Measurements from ENCODE around the gene CAMTA1.
"Not testable (repeated sequence)": the region's sequence is repeated elsewhere in the genome, so short reads cannot be mapped to it uniquely, and the experiment has no call there.

Gene CAMTA1

GRCh38 chr1:7679159-7679872 lies 894.1 kb downstream of the CAMTA1 start:
- DNase-seq (ENCODE audit: low spot score), result no peak

DNA sequence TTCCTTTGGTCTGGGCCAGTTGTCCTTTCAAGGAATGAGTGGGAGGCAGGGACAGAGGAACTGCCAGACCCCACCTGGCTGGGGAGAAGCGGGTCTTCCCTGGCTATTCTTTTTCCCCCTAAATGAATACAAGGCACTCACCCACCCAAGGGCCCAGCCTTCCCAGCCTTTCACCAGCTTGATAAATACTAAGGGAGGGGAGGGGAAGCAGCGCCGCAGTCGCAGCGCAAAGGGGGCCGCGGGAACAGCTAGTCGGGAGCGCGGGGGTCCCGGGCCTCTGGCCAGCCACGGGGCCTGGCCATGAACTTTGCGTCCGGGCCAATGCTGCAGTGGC lies 894.6 kb downstream of the CAMTA1 start:
- DNase-seq (ENCODE audit: low spot score), result no peak

DNA sequence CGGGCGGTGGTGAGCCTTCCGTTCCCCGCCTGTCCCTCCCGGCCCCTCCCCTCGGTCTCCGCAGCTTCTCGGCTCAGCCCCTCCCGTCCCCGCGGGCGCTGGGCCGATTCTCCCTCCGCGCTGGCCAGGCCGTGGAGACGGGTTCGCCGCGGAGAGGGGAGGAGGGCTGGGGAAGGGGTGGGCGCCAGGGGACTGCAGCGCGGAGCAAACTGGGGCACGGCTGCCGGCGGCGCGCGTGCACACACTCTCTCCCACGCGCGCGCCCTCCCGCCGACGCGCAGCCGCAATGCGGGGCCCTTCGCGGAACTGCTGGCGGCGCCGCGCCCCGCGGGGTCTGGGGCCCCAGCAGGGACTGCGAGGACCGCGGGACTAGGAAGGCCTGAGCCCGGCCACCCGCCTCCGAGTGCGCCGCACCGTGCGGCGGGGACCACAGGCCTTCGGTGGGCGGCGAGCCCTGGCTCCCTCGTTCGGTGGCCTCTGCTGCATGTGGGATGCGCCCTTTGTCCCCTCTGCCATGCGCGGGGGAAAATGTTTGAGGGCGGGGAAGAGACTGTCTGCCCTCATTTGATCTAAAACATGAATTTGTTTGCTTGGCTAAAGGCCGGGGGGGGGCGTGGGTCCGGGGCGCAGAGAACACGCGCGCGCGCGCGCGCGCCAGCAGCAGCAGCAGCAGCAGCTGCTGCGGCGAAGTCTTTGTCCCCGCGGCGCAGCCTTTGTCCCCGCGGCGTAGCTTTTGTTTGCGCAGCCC lies 895.1 kb downstream of the CAMTA1 start:
- DNase-seq (ENCODE audit: low spot score), result peak; percentile 51

DNA sequence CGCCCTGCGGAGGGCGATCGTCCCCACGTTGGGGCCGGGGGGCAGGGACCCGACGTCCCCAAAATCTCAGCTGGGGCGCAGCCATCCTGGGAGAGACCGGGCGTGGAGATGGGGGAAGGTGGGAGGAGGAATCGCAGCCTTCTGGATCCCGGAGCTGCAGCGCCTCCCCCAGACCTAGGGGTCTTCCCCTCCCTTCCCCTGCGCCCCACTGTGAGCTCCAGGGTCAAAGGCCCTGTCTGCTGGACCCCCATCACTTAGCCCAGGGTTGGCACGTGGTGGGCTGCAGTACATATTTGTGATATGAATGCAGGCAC lies 895.7 kb downstream of the CAMTA1 start:
- no peak for DNase-seq (ENCODE audit: low spot score)

GRCh38 chr1:7681401-7681800 lies 896.1 kb downstream of the CAMTA1 start:
- DNase-seq (ENCODE audit: low spot score), result no peak

- DNase-seq (ENCODE audit: low spot score), result no peak
Observed at GRCh38 chr1:7683521-7683920, 898.3 kb downstream of the CAMTA1 start.

- DNase-seq (ENCODE audit: low spot score), result no peak
Observed at GRCh38 chr1:7684132-7684531, 898.9 kb downstream of the CAMTA1 start.

DNA sequence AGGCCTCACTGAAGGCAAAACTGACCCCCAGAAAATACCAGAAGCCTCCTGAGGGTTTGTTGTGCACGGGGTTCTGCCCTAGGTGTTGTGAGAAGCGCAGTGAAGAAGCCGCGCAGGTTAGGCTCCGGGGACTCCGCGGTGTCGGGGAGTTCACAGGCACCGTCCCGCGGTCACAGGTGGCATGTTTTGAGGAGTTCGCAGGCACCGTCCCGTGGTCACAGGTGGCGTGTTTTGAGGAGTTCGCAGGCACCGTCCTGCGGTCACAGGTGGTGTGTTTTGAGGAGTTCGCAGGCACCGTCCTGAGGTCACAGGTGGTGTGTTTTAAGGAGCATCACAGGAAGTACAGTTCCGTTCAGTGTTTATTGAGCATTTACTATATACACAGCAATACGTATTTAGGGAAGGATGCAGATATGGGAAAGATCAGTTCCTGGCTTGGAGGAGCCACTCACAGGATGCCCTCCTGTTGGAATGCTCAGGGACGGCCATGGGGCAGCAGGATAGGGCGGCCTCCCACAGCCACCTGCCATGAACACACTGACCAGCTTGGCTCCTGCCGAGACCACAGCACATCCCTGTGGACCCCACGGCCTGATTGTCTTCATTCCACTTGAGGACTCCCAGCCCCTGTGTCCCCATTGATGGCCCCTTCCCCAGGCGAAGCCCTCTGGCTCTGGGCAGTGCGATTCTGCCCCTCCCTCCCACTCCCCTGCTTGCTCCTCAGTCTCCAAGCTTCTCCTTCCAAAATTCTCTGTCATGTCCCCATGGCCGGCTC lies 899.8 kb downstream of the CAMTA1 start:
- no peak for DNase-seq (ENCODE audit: low spot score)

DNA sequence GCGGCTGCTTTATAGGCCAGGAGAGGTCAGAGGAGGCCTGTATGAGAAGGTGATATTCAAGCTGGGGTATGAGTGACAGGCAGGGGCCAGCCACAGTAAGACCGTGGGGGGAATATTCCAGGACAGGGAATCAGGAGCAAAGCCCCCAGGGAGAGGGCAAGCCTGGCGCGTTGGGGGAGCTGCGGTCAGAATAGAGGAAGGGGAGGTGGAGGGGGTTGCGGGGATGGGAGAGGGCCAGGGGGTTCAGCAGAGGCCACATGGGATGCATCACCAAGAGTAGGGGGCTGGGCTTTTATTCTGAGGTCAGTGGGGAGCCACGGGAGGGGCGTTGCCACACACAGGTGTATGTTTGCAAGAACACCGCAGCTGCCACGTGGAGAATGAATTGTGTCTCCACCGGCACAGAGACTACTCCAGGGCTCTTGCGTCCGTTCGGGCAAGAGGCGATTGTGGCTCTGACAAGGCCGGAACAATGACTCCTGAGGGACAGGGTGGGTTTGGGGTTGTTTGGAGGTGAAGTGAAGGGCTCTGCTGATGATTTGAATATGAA lies 901.1 kb downstream of the CAMTA1 start:
- DNase-seq (ENCODE audit: low spot score), result no peak

DNA sequence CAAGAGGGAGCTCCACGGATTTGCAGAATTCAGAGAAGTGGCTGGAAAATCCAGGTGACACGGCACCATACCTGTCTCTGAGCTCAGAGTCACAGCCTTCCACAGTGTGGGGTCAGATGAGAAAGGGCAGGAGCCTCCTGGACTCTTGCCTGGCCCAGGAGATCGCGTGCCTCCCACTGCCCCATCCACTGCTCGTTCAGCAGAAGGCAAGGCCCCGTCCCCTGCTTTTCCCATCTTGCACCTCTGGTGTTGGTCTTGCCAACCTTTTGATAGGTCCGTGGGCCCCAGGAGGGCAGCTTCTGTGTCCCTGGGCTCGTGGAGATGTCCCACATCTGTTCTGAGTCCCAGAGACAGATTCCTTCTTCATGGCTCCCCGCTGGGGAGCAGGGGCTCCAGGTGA lies 902.2 kb downstream of the CAMTA1 start:
- DNase-seq (ENCODE audit: low spot score), result no peak

- no peak for DNase-seq (ENCODE audit: low spot score)
Observed at GRCh38 chr1:7688659-7689058, 903.4 kb downstream of the CAMTA1 start.

GRCh38 chr1:7689307-7689706 lies 904.1 kb downstream of the CAMTA1 start:
- DNase-seq (ENCODE audit: low spot score), result not testable (repeated sequence)

- no peak for DNase-seq (ENCODE audit: low spot score)
Observed at GRCh38 chr1:7690076-7690475, 904.8 kb downstream of the CAMTA1 start.

DNA sequence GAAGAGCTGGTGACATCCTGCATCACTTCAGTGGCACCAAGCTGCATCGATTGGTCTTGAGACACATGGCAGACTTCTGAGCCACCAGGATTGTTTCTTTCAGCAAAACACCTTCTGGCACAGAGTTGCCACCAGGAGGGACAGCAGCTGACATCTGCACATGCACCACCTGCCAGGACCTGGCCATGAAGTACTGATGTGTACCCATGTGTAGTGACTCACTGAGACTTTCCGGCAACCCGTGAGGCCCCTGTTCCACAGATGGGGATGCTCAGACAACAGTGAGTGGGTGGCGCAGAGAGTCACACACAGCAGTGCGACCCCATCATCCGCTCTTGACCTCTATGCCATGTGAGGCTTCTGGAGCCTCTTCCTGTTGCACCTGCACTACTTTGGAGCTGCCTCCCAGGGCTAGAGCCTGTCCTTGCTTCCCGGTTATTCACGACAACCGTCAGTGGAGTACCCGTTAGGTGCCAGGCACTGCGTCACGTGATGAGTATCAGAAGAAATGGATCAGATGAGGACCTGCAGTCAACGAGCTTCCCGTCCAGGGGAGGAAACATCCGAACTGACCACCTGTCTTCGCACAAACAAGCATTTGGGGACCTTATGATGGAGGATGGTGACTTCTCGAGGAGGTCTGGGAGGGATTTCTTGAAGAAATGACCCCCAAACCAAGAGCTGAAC lies 905.4 kb downstream of the CAMTA1 start:
- DNase-seq (ENCODE audit: low spot score), result no peak

DNA sequence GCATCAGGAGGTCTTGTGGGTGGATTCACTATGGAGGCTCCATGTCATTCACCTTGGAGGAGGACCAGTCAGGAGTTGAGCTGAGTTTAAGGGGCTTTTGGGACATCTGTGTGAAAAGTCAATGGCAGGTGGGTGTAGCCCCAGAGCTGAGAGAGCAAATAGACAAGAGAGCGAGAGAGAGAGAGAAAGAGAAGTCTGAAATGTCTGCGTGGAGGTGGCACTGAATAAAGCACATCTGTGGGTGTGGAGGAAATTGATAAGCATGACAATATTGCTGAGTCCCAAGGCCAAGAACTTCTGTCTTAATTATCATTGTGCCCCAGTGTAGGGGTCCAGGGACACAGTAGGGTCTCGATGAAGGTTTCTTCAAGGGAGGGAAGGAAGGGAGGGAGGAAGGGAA lies 906.3 kb downstream of the CAMTA1 start:
- DNase-seq (ENCODE audit: low spot score), result no peak

DNA sequence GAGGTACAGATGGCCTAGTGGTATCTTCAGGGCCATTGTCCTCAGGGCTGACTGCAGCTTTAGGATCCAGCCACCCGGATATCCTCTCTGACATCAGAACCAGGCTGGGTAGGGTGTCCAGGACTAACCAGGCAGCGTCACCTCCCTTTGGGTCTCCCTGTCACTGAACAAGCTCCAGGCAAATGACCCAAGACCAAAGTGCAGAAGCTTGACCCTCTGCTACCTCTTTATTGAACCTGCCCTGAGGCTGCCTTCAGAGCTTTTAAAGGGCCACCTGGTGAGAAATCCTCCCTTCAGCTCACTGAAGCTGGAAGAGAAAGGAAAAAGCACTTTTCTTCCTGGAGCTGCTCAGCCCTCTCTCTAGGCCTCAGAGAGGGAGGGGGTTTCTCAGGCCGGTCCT lies 906.8 kb downstream of the CAMTA1 start:
- no peak for DNase-seq (ENCODE audit: low spot score)

DNA sequence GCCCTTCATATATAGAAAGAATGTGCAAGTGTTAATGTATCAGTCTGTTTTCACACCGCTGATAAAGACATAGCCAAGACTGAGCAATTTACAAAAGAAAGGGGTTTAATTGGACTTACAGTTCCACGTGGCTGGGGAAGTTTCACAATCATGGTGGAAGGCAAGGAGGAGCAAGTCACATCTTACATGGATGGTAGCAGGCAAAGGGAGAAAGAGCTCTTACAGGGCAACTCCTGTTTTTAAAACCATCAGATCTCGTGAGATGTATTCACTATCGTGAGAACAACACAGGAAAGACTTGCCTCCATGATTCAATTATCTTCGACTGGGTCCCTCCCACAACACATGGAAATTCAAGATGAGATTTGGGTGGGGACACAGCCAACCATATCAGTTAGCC lies 907.8 kb downstream of the CAMTA1 start:
- DNase-seq (ENCODE audit: low spot score), result not testable (repeated sequence)

DNA sequence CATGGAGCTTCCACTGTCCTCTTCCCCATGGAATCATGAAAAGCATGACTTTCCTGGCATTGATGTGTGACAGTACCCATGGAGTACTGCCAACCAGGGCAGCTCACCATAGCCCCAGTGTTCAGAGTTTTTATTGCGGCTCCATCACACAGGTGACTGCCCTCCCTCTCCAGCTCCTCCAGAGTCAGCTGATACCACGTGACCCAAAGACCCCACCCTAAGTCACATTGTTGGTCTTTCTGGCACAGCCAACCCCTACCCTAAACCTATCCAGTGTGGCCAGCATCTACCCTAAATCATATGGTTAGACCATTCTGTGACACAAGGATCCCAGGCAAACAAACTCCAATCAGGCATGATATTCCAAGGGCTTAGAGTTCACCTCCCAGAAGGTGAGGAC lies 908.4 kb downstream of the CAMTA1 start:
- no peak for DNase-seq (ENCODE audit: low spot score)

GRCh38 chr1:7694600-7695496 lies 909.6 kb downstream of the CAMTA1 start:
- DNase-seq (ENCODE audit: low spot score), result no peak

GRCh38 chr1:7695497-7696117 lies 910.4 kb downstream of the CAMTA1 start:
- no peak for DNase-seq (ENCODE audit: low spot score)

GRCh38 chr1:7698641-7699040 lies 913.4 kb downstream of the CAMTA1 start:
- no peak for DNase-seq (ENCODE audit: low spot score)
